ENCODE results near the gene COL26A1.

The COL26A1 gene

GRCh38 chr7:101534015-101534803, 171.5 kb downstream of the COL26A1 start:
- no CpG with 5 or more reads among the region's 8 CpGs for WGBS (ENCODE audit: extremely low coverage, insufficient coverage, insufficient read length)
- H3K4ac ChIP-seq (ENCODE audit: low read depth, low read length), result no peak overlapping the region
- peaks cover 2 to 3% of the 10 kb centered on the region in 2 experiments for H3K4me1 ChIP-seq (ENCODE audit: control insufficient read depth in 1 of 2, insufficient read depth in 2 of 2, low read length in 2 of 2)
- H2AK5ac ChIP-seq (ENCODE audit: low read length), result no peak overlapping the region
- no peak overlapping the region for H4K8ac ChIP-seq (ENCODE audit: low read depth, low read length)
- peaks cover 3% of the 10 kb centered on the region for H3K9me3 ChIP-seq (ENCODE audit: insufficient read depth, low read depth, low read length)
- no peak overlapping the region for H4K12ac ChIP-seq (ENCODE audit: low read depth, low read length)
- no peak overlapping the region for H2AFZ ChIP-seq (ENCODE audit: insufficient read depth, low read length, poor library complexity)
- DNase-seq, result no peak
- H2BK5ac ChIP-seq (ENCODE audit: low read depth, low read length, poor library complexity), result no peak overlapping the region
- no peak overlapping the region for H3K27ac ChIP-seq (ENCODE audit: low read depth, low read length)
- peaks cover 4 to 8% of the 10 kb centered on the region in 2 experiments for H3K36me3 ChIP-seq (ENCODE audit: control insufficient read depth in 1 of 2, insufficient read depth in 2 of 2, low read length in 2 of 2)
- no peak overlapping the region for H3K4me2 ChIP-seq (ENCODE audit: low read length)
- no peak overlapping the region for H3K4me3 ChIP-seq (ENCODE audit: low read depth, low read length)
- peak overlapping the region; percentile 27 for H3K23ac ChIP-seq (ENCODE audit: low read length)
- H3K79me1 ChIP-seq (ENCODE audit: low read length), result no peaks in the 10 kb centered on the region
- no peaks in the 10 kb centered on the region for H3K27me3 ChIP-seq (ENCODE audit: insufficient read depth, low read length)
- no peak overlapping the region for H2BK12ac ChIP-seq (ENCODE audit: low read length)
- no peak overlapping the region for H3K9ac ChIP-seq (ENCODE audit: low read length)
- H3K14ac ChIP-seq (ENCODE audit: low read length), result no peak overlapping the region
- no peak overlapping the region for H2BK120ac ChIP-seq (ENCODE audit: insufficient read depth, low read length, poor library complexity)
- no peak overlapping the region for H3K18ac ChIP-seq (ENCODE audit: low read length)
- H3K79me2 ChIP-seq (ENCODE audit: control insufficient read depth, insufficient read depth, low read length, poor library complexity), result no peaks in the 10 kb centered on the region
- no peak overlapping the region for H4K91ac ChIP-seq (ENCODE audit: low read depth, low read length)

- H3K79me2 ChIP-seq (ENCODE audit: control insufficient read depth, insufficient read depth, low read length, poor library complexity), result no peaks in the 10 kb centered on the region
- H3K27ac ChIP-seq (ENCODE audit: low read depth, low read length), result no peak overlapping the region
- no peak for DNase-seq
- no peak overlapping the region for H4K12ac ChIP-seq (ENCODE audit: low read depth, low read length)
- WGBS (ENCODE audit: extremely low coverage, insufficient coverage, insufficient read length), result no CpG with 5 or more reads among the region's 11 CpGs
- no peak overlapping the region for H3K14ac ChIP-seq (ENCODE audit: low read length)
- H2BK120ac ChIP-seq (ENCODE audit: insufficient read depth, low read length, poor library complexity), result no peak overlapping the region
- no peak overlapping the region for H3K23ac ChIP-seq (ENCODE audit: low read length)
- H2BK5ac ChIP-seq (ENCODE audit: low read depth, low read length, poor library complexity), result no peak overlapping the region
- H3K4me3 ChIP-seq (ENCODE audit: low read depth, low read length), result no peak overlapping the region
- no peak overlapping the region for H3K4me2 ChIP-seq (ENCODE audit: low read length)
- H3K36me3 ChIP-seq (ENCODE audit: control insufficient read depth in 1 of 2, insufficient read depth in 2 of 2, low read length in 2 of 2), result peaks cover 5 to 9% of the 10 kb centered on the region in 2 experiments
- H4K8ac ChIP-seq (ENCODE audit: low read depth, low read length), result no peak overlapping the region
- H3K4ac ChIP-seq (ENCODE audit: low read depth, low read length), result no peak overlapping the region
- H3K79me1 ChIP-seq (ENCODE audit: low read length), result no peaks in the 10 kb centered on the region
- H3K18ac ChIP-seq (ENCODE audit: low read length), result no peak overlapping the region
- H2AFZ ChIP-seq (ENCODE audit: insufficient read depth, low read length, poor library complexity), result no peak overlapping the region
- no peak overlapping the region for H4K91ac ChIP-seq (ENCODE audit: low read depth, low read length)
- peaks cover 2 to 3% of the 10 kb centered on the region in 2 experiments for H3K4me1 ChIP-seq (ENCODE audit: control insufficient read depth in 1 of 2, insufficient read depth in 2 of 2, low read length in 2 of 2)
- H3K9me3 ChIP-seq (ENCODE audit: insufficient read depth, low read depth, low read length), result peaks cover 3% of the 10 kb centered on the region
- H3K27me3 ChIP-seq (ENCODE audit: insufficient read depth, low read length), result no peaks in the 10 kb centered on the region
- no peak overlapping the region for H2BK12ac ChIP-seq (ENCODE audit: low read length)
- H2AK5ac ChIP-seq (ENCODE audit: low read length), result no peak overlapping the region
- H3K9ac ChIP-seq (ENCODE audit: low read length), result no peak overlapping the region
These were observed 172.2 kb downstream of the COL26A1 start for GRCh38 chr7:101534873-101535272.

- Histone ChIP-seq H3K27me3 (ENCODE audit: insufficient read depth, low read length) (no peaks in the 10 kb centered on the region), H3K18ac (ENCODE audit: low read length) (no peak overlapping the region), H4K8ac (ENCODE audit: low read depth, low read length) (no peak overlapping the region), H3K4me1 (ENCODE audit: control insufficient read depth in 1 of 2, insufficient read depth in 2 of 2, low read length in 2 of 2) (peaks cover 2 to 3% of the 10 kb centered on the region in 2 experiments), H3K14ac (ENCODE audit: low read length) (no peak overlapping the region), H3K9me3 (ENCODE audit: insufficient read depth, low read depth, low read length) (peaks cover 3% of the 10 kb centered on the region), H3K4me2 (ENCODE audit: low read length) (no peak overlapping the region), H2BK5ac (ENCODE audit: low read depth, low read length, poor library complexity) (no peak overlapping the region), H3K23ac (ENCODE audit: low read length) (no peak overlapping the region), H3K4me3 (ENCODE audit: low read depth, low read length) (no peak overlapping the region), H2AK5ac (ENCODE audit: low read length) (no peak overlapping the region), H2BK12ac (ENCODE audit: low read length) (no peak overlapping the region), H2BK120ac (ENCODE audit: insufficient read depth, low read length, poor library complexity) (no peak overlapping the region), H4K12ac (ENCODE audit: low read depth, low read length) (peak overlapping the region; percentile 15), H3K27ac (ENCODE audit: low read depth, low read length) (no peak overlapping the region), H3K79me1 (ENCODE audit: low read length) (no peaks in the 10 kb centered on the region), H3K79me2 (ENCODE audit: control insufficient read depth, insufficient read depth, low read length, poor library complexity) (no peaks in the 10 kb centered on the region), H2AFZ (ENCODE audit: insufficient read depth, low read length, poor library complexity) (no peak overlapping the region), H4K91ac (ENCODE audit: low read depth, low read length) (no peak overlapping the region), H3K36me3 (ENCODE audit: control insufficient read depth in 1 of 2, insufficient read depth in 2 of 2, low read length in 2 of 2) (peaks cover 7 to 10% of the 10 kb centered on the region in 2 experiments), H3K4ac (ENCODE audit: low read depth, low read length) (no peak overlapping the region), H3K9ac (ENCODE audit: low read length) (no peak overlapping the region)
- DNase-seq, result no peak
- no CpG with 5 or more reads among the region's 7 CpGs for WGBS (ENCODE audit: extremely low coverage, insufficient coverage, insufficient read length)
These were observed 172.7 kb downstream of the COL26A1 start for GRCh38 chr7:101535351-101535751.

- H2BK5ac ChIP-seq (ENCODE audit: low read depth, low read length, poor library complexity), result no peak overlapping the region
- H3K27ac ChIP-seq (ENCODE audit: low read depth, low read length), result no peak overlapping the region
- H3K79me1 ChIP-seq (ENCODE audit: low read length), result no peaks in the 10 kb centered on the region
- no peak overlapping the region for H2AK5ac ChIP-seq (ENCODE audit: low read length)
- H4K91ac ChIP-seq (ENCODE audit: low read depth, low read length), result no peak overlapping the region
- H3K4me1 ChIP-seq (ENCODE audit: control insufficient read depth in 1 of 2, insufficient read depth in 2 of 2, low read length in 2 of 2), result peaks cover 2 to 3% of the 10 kb centered on the region in 2 experiments
- H2BK12ac ChIP-seq (ENCODE audit: low read length), result no peak overlapping the region
- no peak overlapping the region for H3K18ac ChIP-seq (ENCODE audit: low read length)
- H3K23ac ChIP-seq (ENCODE audit: low read length), result no peak overlapping the region
- no peak overlapping the region for H4K8ac ChIP-seq (ENCODE audit: low read depth, low read length)
- peaks cover 3% of the 10 kb centered on the region for H3K9me3 ChIP-seq (ENCODE audit: insufficient read depth, low read depth, low read length)
- H3K9ac ChIP-seq (ENCODE audit: low read length), result no peak overlapping the region
- H2BK120ac ChIP-seq (ENCODE audit: insufficient read depth, low read length, poor library complexity), result no peak overlapping the region
- H3K4me2 ChIP-seq (ENCODE audit: low read length), result no peak overlapping the region
- H2AFZ ChIP-seq (ENCODE audit: insufficient read depth, low read length, poor library complexity), result no peak overlapping the region
- no peaks in the 10 kb centered on the region for H3K27me3 ChIP-seq (ENCODE audit: insufficient read depth, low read length)
- DNase-seq, result no peak
- no peak overlapping the region for H4K12ac ChIP-seq (ENCODE audit: low read depth, low read length)
- no peak overlapping the region for H3K4ac ChIP-seq (ENCODE audit: low read depth, low read length)
- no peak overlapping the region for H3K14ac ChIP-seq (ENCODE audit: low read length)
- no peak overlapping the region for H3K4me3 ChIP-seq (ENCODE audit: low read depth, low read length)
- peaks cover 10 to 16% of the 10 kb centered on the region in 2 experiments for H3K36me3 ChIP-seq (ENCODE audit: control insufficient read depth in 1 of 2, insufficient read depth in 2 of 2, low read length in 2 of 2)
- H3K79me2 ChIP-seq (ENCODE audit: control insufficient read depth, insufficient read depth, low read length, poor library complexity), result no peaks in the 10 kb centered on the region
- WGBS (ENCODE audit: extremely low coverage, insufficient coverage, insufficient read length), result no CpG with 5 or more reads among the region's 6 CpGs
These were observed 173.6 kb downstream of the COL26A1 start for GRCh38 chr7:101536232-101536631.
